ENCODE data around the gene GDF9. TPM values are rescaled to one million over a fixed set of nuclear protein-coding genes. Genes with fewer than 3 reads are reported as not detected.

GDF9 gene
- total RNA-seq, 1 experiment from 2014 or later: 0.24 TPM

DNA sequence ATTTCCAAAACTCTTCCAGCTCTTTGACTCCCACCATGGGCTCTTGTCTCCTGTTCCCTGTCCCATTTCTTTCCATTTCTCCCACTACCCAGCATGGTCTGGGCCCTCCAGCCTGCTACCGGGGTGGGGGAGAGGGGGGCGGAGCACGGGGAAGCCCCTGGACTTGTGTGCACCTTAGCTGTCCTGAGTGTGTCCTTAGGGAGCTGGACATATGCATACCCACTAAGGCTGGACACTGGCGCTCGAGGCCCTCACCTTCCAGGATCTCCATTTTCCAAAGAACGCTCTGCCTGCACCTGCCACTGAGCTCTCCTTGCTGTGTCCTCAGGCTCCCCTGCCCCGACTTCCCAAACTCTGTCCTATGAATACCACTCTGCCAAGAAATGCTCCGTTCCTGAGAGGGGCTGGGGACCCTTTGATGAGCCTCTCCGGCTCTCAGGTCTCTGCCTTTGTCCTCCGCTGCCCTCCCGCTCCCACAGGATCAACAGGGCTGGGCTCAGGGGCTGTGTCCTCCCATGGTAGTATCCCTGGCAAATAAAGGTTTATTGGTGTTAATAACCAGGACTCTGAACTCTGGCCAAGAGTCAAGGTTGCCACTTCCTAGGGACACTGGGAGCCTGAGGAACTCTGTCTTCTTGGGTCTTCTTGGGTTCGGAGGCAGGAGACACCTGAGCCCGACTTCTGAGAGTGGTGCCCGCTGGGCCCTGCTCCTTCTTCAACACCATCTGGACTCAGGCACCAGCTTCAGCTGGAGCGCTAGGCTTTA, 35.0 kb downstream of the GDF9 start:
- no peak for DNase-seq
- H3K79me1 ChIP-seq (ENCODE audit: insufficient read depth, low read depth, low read length, poor library complexity, severe bottlenecking): no peaks in the 10 kb centered on the region
- no peak overlapping the region for H4K91ac ChIP-seq (ENCODE audit: insufficient read length, low read depth, low read length)
- H2BK120ac ChIP-seq (ENCODE audit: low read depth, low read length, poor library complexity, severe bottlenecking): no peak overlapping the region
- no peak overlapping the region for H2AFZ ChIP-seq (ENCODE audit: low read length)
- peak overlapping the region; percentile 39 for H3K4me2 ChIP-seq (ENCODE audit: insufficient read depth, insufficient read length, low read length)
- H3K4me1 ChIP-seq (ENCODE audit: insufficient read depth, low read length): no peaks in the 10 kb centered on the region
- Mint-ChIP-seq H3K4me1 (peaks cover 4 to 12% of the 10 kb centered on the region in 2 experiments; a peak in 3 of 4 replicates), H3K27ac (no peak overlapping the region), H3K4me3 (peak overlapping the region; percentile 76 to 85), H3K9me3 (no peaks in the 10 kb centered on the region; a peak in 1 of 5 replicates), H3K36me3 (ENCODE audit: insufficient read depth in 1 of 3, low read depth in 3 of 3) (no peaks in the 10 kb centered on the region; a peak in 1 of 7 replicates), H3K27me3 (ENCODE audit: low read depth) (peaks cover 59% of the 10 kb centered on the region)
- no peak overlapping the region for H2BK5ac ChIP-seq (ENCODE audit: insufficient read length, low read length)
- H3K27ac ChIP-seq (ENCODE audit: insufficient read length, low read depth, low read length): no peak overlapping the region
- H3K14ac ChIP-seq (ENCODE audit: insufficient read depth, low read length): no peak overlapping the region; the same call in 1 of the 2 replicates
- no peak overlapping the region for H3K56ac ChIP-seq (ENCODE audit: insufficient read length, low read depth, low read length)
- no peak overlapping the region for H3T11ph ChIP-seq (ENCODE audit: low read length)
- no peak overlapping the region for H3K18ac ChIP-seq (ENCODE audit: insufficient read length, low read depth, low read length)
- H2BK15ac ChIP-seq (ENCODE audit: low read depth, low read length): no peak overlapping the region
- H3K4ac ChIP-seq (ENCODE audit: low read depth, low read length): no peak overlapping the region
- no peak overlapping the region for H2BK20ac ChIP-seq (ENCODE audit: low read depth, low read length, poor library complexity, severe bottlenecking)
- no peaks in the 10 kb centered on the region for H3K79me2 ChIP-seq (ENCODE audit: insufficient read depth, low read length)
- no peak overlapping the region for H3K23ac ChIP-seq (ENCODE audit: insufficient read length, low read depth, low read length)
- peaks cover 16% of the 10 kb centered on the region; the same call in 1 of the 2 replicates for H3K27me3 ChIP-seq (ENCODE audit: insufficient read depth, low read length)
- H2AK5ac ChIP-seq (ENCODE audit: insufficient read length, low read length): no peak overlapping the region
- peaks cover 10% of the 10 kb centered on the region for H3K23me2 ChIP-seq (ENCODE audit: insufficient read length, low read depth, low read length, poor library complexity, severe bottlenecking)
- H3K9ac ChIP-seq (ENCODE audit: extremely low read depth, insufficient read length, low read length): no peak overlapping the region
- H3K9me3 ChIP-seq (ENCODE audit: control insufficient read depth, low read depth, low read length): no peaks in the 10 kb centered on the region
- no CpG with 5 or more reads among the region's 15 CpGs for WGBS (ENCODE audit: extremely low coverage, insufficient read length, low lambda C conversion rate)
- no peak overlapping the region for H2BK12ac ChIP-seq (ENCODE audit: insufficient read length, low read depth, low read length)
- no peak overlapping the region for H4K8ac ChIP-seq (replicated peaks; ENCODE audit: insufficient read length, low read depth, low read length)
- no peak overlapping the region for H4K5ac ChIP-seq (ENCODE audit: insufficient read length, low read depth, low read length)
- no peaks in the 10 kb centered on the region for H4K20me1 ChIP-seq (ENCODE audit: control insufficient read depth, insufficient read depth, insufficient read length)
- TF ChIP-seq, protein P1, sequence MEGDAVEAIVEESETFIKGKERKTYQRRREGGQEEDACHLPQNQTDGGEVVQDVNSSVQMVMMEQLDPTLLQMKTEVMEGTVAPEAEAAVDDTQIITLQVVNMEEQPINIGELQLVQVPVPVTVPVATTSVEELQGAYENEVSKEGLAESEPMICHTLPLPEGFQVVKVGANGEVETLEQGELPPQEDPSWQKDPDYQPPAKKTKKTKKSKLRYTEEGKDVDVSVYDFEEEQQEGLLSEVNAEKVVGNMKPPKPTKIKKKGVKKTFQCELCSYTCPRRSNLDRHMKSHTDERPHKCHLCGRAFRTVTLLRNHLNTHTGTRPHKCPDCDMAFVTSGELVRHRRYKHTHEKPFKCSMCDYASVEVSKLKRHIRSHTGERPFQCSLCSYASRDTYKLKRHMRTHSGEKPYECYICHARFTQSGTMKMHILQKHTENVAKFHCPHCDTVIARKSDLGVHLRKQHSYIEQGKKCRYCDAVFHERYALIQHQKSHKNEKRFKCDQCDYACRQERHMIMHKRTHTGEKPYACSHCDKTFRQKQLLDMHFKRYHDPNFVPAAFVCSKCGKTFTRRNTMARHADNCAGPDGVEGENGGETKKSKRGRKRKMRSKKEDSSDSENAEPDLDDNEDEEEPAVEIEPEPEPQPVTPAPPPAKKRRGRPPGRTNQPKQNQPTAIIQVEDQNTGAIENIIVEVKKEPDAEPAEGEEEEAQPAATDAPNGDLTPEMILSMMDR (conservative IDR thresholded peaks at IDR 0.05): no peak
